ENCODE measurements around the gene TPPP3.

- TF ChIP-seq EP300 (IDR thresholded peaks at IDR 0.05), result no peak
- TF ChIP-seq, protein P1, sequence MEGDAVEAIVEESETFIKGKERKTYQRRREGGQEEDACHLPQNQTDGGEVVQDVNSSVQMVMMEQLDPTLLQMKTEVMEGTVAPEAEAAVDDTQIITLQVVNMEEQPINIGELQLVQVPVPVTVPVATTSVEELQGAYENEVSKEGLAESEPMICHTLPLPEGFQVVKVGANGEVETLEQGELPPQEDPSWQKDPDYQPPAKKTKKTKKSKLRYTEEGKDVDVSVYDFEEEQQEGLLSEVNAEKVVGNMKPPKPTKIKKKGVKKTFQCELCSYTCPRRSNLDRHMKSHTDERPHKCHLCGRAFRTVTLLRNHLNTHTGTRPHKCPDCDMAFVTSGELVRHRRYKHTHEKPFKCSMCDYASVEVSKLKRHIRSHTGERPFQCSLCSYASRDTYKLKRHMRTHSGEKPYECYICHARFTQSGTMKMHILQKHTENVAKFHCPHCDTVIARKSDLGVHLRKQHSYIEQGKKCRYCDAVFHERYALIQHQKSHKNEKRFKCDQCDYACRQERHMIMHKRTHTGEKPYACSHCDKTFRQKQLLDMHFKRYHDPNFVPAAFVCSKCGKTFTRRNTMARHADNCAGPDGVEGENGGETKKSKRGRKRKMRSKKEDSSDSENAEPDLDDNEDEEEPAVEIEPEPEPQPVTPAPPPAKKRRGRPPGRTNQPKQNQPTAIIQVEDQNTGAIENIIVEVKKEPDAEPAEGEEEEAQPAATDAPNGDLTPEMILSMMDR (IDR thresholded peaks at IDR 0.05), result no peak
These were observed 31.8 kb upstream of the TPPP3 start for GRCh38 chr16:67425061-67425460.
